OCI-LY3 (cell line): ENCODE results near the gene ARHGEF10L.

Source experiments
- EZH2phosphoT487 ChIP-seq: fragments of 200-600 bp; shearing (Covaris generic); IDR thresholded peaks from 2 replicates; pipeline ENCODE4 v1.6.1; 2018; ENCODE audit warnings: antibody characterized with exemption, mixed run types, low read depth
- TF ChIP-seq, protein P1 (sequence below): fragments of 200-600, 300-600 bp; sonication (generic); IDR thresholded peaks from 2 replicates; pipeline ENCODE4 v1.5.1; 2014; ENCODE audit warnings: antibody characterized with exemption, low read length, low read depth

DNA sequence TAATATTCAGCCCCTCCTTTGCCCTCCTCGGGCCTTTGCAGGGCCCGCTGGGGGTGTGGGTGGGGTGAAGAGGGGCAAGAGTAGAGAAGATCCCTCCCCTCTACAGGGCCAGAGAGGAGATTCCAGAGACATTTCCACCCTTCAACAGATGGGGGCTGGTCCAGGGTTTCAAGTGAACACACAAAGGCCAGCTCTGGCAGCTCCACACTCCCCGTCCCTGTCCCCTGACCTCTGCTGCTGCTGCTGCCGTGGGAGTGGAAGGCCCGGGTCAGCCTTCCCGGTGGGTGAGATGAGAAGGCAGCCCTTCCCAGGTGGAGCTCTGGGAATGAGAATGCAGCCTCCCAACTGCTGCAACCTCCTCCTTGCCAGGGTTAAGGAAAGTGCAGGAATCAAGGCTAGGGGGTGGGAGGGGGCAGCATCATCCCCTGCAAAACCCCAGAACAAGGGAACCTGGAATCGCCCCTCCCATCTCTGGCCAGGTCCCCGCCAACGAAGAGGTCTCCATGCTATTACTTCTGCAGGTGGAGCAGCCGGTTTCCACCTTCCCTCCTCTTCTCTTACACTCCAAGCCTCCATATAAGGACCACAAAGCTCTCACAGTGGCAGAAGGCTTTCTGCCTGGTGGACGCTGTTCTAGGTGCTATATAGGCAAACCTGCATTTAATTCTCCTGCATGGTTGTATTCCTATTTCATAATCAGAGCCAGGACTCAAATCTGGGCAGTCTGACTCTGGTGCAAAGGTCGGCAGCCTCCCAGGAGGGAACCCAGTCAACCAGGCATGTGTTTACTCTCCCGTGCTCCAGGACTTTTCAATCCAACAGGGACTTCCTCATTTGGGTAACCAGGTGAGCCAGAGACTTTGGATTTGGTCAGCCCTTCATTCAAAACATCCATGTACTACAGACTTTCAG is 22.9 kb upstream of the ARHGEF10L start:
- TF ChIP-seq, protein P1, sequence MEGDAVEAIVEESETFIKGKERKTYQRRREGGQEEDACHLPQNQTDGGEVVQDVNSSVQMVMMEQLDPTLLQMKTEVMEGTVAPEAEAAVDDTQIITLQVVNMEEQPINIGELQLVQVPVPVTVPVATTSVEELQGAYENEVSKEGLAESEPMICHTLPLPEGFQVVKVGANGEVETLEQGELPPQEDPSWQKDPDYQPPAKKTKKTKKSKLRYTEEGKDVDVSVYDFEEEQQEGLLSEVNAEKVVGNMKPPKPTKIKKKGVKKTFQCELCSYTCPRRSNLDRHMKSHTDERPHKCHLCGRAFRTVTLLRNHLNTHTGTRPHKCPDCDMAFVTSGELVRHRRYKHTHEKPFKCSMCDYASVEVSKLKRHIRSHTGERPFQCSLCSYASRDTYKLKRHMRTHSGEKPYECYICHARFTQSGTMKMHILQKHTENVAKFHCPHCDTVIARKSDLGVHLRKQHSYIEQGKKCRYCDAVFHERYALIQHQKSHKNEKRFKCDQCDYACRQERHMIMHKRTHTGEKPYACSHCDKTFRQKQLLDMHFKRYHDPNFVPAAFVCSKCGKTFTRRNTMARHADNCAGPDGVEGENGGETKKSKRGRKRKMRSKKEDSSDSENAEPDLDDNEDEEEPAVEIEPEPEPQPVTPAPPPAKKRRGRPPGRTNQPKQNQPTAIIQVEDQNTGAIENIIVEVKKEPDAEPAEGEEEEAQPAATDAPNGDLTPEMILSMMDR: no peak
- TF ChIP-seq EZH2phosphoT487: no peak
